ENCODE results near the gene SPDEF. TPM values are rescaled to one million over a fixed set of nuclear protein-coding genes. Genes with fewer than 3 reads are reported as not detected.

Gene SPDEF
- total RNA-seq, 1 donor from 2014 or later = 0.11 TPM

DNA sequence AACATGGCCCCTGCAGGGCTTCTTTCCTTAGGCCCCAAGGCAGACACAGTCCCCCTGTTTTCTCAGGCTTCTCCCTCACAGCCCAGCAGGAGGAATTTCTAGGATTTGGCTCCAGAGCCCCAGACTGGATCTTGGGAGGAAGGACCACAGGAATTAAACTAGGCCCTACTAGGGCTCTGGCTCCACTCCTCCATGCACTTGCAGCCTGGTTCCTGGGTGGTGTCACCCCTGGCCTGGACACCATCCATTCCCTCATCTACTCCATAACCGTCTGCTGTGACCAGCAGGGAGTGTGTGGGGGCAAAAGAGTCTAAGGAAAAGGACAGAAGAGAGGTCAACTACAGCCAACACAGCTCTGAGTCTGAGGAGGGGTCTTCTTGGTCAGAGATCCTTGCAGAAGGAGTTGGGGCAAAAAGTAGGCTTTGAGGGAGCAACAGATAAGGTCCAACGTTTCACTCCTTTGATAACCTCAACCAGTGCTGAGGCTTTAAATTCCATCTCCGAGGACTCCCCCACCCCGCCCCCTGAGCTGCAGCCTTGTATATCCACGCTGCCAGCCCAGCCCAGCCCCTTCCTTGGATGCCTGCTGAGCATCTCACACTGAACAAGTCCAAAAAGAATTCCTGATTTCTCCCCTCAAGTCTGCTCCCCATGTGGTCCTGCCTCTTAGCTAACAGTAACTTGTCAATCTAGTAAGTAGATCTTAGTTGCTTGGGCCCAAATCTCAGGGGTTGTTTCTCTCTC is 27.9 kb upstream of the SPDEF start:
- POLR2A ChIA-PET = interaction anchor here (0.5 kb wide), 1 partner anchor 70 kb away, joined by 7 read pairs; no protein-coding TSS in a partner anchor
- H3K27ac Mint-ChIP-seq = no peak overlapping the region
- intact Hi-C loops (cut with micrococcal nuclease) = no loop called here

DNA sequence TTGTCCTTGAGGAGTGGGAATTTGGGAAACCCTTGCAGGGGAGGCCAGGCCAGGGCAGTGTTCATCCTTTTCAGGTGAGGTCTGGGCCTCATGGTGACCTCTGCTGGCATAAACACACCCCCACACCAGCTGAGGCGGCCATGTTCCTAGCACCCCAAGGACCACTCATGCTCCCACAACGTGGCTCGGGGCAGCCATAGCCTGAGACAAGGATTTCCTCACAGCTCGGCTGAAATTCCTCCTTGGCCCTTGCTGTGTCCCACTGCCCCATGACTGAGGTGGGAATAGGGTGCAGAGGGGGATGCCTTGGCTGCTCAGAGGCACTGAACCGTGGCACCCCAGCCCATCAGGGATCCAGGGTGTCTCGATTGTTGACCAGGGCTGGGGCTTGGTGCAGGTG is 27.3 kb upstream of the SPDEF start:
- CTCF ChIA-PET = interaction anchor here (0.7 kb wide), 1 partner anchor 26 kb away, joined by 3 read pairs; no protein-coding TSS in a partner anchor
- POLR2A ChIA-PET = no interaction called here
- H3K27ac Mint-ChIP-seq = no peak overlapping the region

More for the DNA sequence above, 27.9 kb upstream of the SPDEF start:
- no peaks in the 10 kb centered on the region for H3K9me3 Mint-ChIP-seq
- H3K36me3 Mint-ChIP-seq (ENCODE audit: low read depth) = peaks cover 39% of the 10 kb centered on the region
- CTCF ChIA-PET = interaction anchor here (0.7 kb wide), 1 partner anchor 25 kb away, joined by 3 read pairs; no protein-coding TSS in a partner anchor
- H3K4me3 Mint-ChIP-seq = no peak overlapping the region
- no peak for TF ChIP-seq CTCF (IDR thresholded peaks at IDR 0.05)
- ATAC-seq (ENCODE audit: low read depth) (no peak), DNase-seq (no peak)
- H3K27me3 Mint-ChIP-seq = no peaks in the 10 kb centered on the region
- peaks cover 5% of the 10 kb centered on the region for H3K4me1 Mint-ChIP-seq

GRCh38 chr6:34581561-34581920 is 25.4 kb upstream of the SPDEF start:
- Mint-ChIP-seq H3K27me3 (no peaks in the 10 kb centered on the region), H3K36me3 (ENCODE audit: low read depth) (peaks cover 19% of the 10 kb centered on the region), H3K27ac (no peak overlapping the region), H3K4me3 (no peak overlapping the region), H3K4me1 (peaks cover 5% of the 10 kb centered on the region), H3K9me3 (no peaks in the 10 kb centered on the region)
- no peak for TF ChIP-seq CTCF (IDR thresholded peaks at IDR 0.05)
- intact Hi-C loops (cut with micrococcal nuclease) = no loop called here
- no peak for DNase-seq
- CTCF ChIA-PET = no interaction called here
- POLR2A ChIA-PET = no interaction called here
- no peak for ATAC-seq (ENCODE audit: low read depth)

More for the DNA sequence above, 27.3 kb upstream of the SPDEF start:
- H3K4me1 Mint-ChIP-seq = peaks cover 5% of the 10 kb centered on the region
- no peak for ATAC-seq (ENCODE audit: low read depth)
- no peak overlapping the region for H3K4me3 Mint-ChIP-seq
- H3K9me3 Mint-ChIP-seq = no peaks in the 10 kb centered on the region
- TF ChIP-seq CTCF (IDR thresholded peaks at IDR 0.05) = no peak
- intact Hi-C loops (cut with micrococcal nuclease) = no loop called here
- no peaks in the 10 kb centered on the region for H3K27me3 Mint-ChIP-seq
- H3K36me3 Mint-ChIP-seq (ENCODE audit: low read depth) = peaks cover 33% of the 10 kb centered on the region
- no peak for DNase-seq

DNA sequence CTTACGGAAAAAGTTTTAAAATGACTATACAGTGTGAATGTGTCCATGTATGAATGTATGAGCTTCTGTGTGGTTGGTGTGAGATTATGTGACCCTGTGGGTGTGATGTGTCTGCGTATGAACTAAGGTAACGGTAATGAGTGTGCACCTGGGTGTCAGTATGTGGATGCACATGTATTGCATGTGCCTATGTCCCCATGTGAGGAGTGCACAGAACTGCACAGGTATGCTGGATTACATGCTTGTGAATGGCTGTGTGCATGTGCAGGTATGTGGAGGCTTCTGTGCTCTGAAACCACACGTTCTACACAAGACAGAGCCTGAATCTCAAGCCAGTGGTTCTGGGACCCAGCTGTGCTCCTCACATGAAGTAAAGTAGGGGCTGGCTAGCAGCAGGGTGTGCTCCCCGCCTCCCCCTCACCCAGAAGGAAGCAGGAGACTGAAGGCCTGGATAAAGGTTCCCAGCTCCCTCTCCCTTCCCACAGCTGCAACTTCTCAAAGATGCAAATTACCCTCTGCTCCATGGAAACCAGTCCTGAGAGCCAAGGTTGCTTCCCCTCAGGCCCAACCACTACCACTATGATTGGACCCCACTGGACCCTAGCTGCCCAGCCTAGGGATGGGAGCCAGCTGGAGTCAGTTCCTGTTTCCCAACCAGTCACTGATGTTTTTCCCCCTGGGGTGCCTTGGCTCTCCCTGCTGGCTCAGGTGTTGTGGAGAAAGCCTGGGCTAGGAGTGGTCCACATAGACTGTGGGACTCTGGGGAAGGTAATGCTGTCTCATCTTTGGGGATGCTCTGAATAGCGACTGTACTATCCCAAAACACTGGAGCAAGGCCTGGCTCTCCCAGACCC is 24.8 kb upstream of the SPDEF start:
- ATAC-seq (ENCODE audit: low read depth) (no peak), DNase-seq (no peak)
- ChIA-PET CTCF (interaction anchor here (1.3 kb wide), 1 partner anchor 28 kb away, joined by 4 read pairs; no protein-coding TSS in a partner anchor), POLR2A (no interaction called here)
- peaks cover 19% of the 10 kb centered on the region for H3K36me3 Mint-ChIP-seq (ENCODE audit: low read depth)
- H3K27me3 Mint-ChIP-seq = no peaks in the 10 kb centered on the region
- no peaks in the 10 kb centered on the region for H3K9me3 Mint-ChIP-seq
- no peak overlapping the region for H3K27ac Mint-ChIP-seq
- no peak for TF ChIP-seq CTCF (IDR thresholded peaks at IDR 0.05)
- intact Hi-C loops (cut with micrococcal nuclease) = no loop called here
- peaks cover 5% of the 10 kb centered on the region for H3K4me1 Mint-ChIP-seq
- no peak overlapping the region for H3K4me3 Mint-ChIP-seq

Measured in activated B cell treated with CpG ODN at 0.5 μM for 24 hours (primary cell).